K562 (cell line): Measurements from ENCODE around the gene B4GALT5. TPM values are rescaled to one million over a fixed set of nuclear protein-coding genes. Genes with fewer than 3 reads are reported as not detected.

Source experiments
- ATAC-seq: fragments of 200-7000 bp; cut with Tn5 transposase; 3 replicates; pipeline ENCODE4 v1.9.1; 2020; ENCODE audit warnings: moderate library complexity
- BruUV-seq: library from RNA; stranded (reverse); fragments of 400-500 nt; replicated peaks from 2 replicates; lab custom pipeline; 2021; lab: Mats Ljungman, UMichigan
- CTCF ChIA-PET: fragments of 300-600 bp; formaldehyde crosslinking; extraction: SDS; loops from one replicate; lab custom pipeline; 2021; ENCODE audit warnings: low intra/inter-chr PET ratio; lab: Yijun Ruan, JAX
- POLR2A ChIA-PET: fragments of 300-600, 350-650 bp; sonication (Branson Sonifier 250); formaldehyde crosslinking; extraction: SDS; loops from one replicate; lab custom pipeline; 2021; ENCODE audit warnings: antibody characterized with exemption, inconsistent platforms; lab: Yijun Ruan, JAX
- DNase-seq, 4 experiments: peaks; one replicate each; pipeline versions ENCODE4 v3.0.0 to v3.0.0-alpha.2; 2011 to 2018; ENCODE audit warnings: low spot score in 3 of 4, mixed read lengths in 3 of 4; ENCODE audit errors: extremely low read depth in 1 of 4
- FAIRE-seq: peaks from 2 replicates; lab custom pipeline; 2011; peaks lifted over from hg19 to GRCh38; lab: Jason Lieb, UNC
- H2AFZ ChIP-seq: 2 replicates; pipeline ENCODE4 v1.6.0; 2011; ENCODE audit warnings: low read depth, low read length, control low read depth, inconsistent platforms
- H3K27ac ChIP-seq: fragments of 200-600 bp; 3 replicates; pipeline ENCODE4 v1.8.0; 2011; ENCODE audit warnings: low read depth, mild to moderate bottlenecking, control low read depth, inconsistent platforms, low read length, moderate library complexity, mixed read lengths; ENCODE audit errors: extremely low read depth
- H3K27me3 ChIP-seq, 2 experiments: fragments of 300-600 bp in 1 of 2; 2 replicates in 1 of 2; 3 replicates in 1 of 2; pipeline versions ENCODE4 v1.6.0 to v1.8.0; 2011; ENCODE audit warnings: inconsistent platforms in 2 of 2, low read length in 2 of 2, mild to moderate bottlenecking in 1 of 2, mixed read lengths in 1 of 2, moderate library complexity in 1 of 2; ENCODE audit not compliant: control insufficient read depth in 2 of 2, insufficient read depth in 2 of 2
- H3K36me3 ChIP-seq: fragments of 300-600 bp; 3 replicates; pipeline ENCODE4 v1.8.0; 2011; ENCODE audit warnings: mild to moderate bottlenecking, low read length, inconsistent platforms; ENCODE audit not compliant: control insufficient read depth, insufficient read depth
- H3K4me1 ChIP-seq, 2 experiments: fragments of 200-600 bp in 1 of 2; replicated peaks in 1 of 2; 2 replicates in 1 of 2; 3 replicates in 1 of 2; pipeline versions ENCODE4 v1.5.1 to v1.8.0; 2011; ENCODE audit warnings: inconsistent platforms in 2 of 2, low read length in 2 of 2, mild to moderate bottlenecking in 1 of 2, mixed read lengths in 1 of 2, moderate library complexity in 1 of 2; ENCODE audit not compliant: control insufficient read depth in 2 of 2, insufficient read depth in 2 of 2
- H3K4me2 ChIP-seq: 2 replicates; pipeline ENCODE4 v1.6.1; 2011; ENCODE audit warnings: low read length, control low read depth, inconsistent platforms, mixed read lengths; ENCODE audit not compliant: insufficient read depth
- H3K4me3 ChIP-seq: fragments of 200-600 bp; sonication (generic), shearing (Covaris generic); 2 replicates; pipeline ENCODE4 v1.5.1; 2016; ENCODE audit warnings: control low read depth, inconsistent platforms
- H3K79me2 ChIP-seq: fragments of 200-600 bp; 3 replicates; pipeline ENCODE4 v1.8.0; 2011; ENCODE audit warnings: low read length, inconsistent platforms; ENCODE audit not compliant: control insufficient read depth, insufficient read depth
- H3K9ac ChIP-seq, 2 experiments: 2 replicates each; pipeline versions ENCODE4 v1.6.0 to v1.6.1; 2011; ENCODE audit warnings: low read depth in 2 of 2, low read length in 2 of 2, control low read depth in 1 of 2, inconsistent platforms in 1 of 2, mild to moderate bottlenecking in 1 of 2, mixed read lengths in 1 of 2; ENCODE audit not compliant: insufficient read depth in 1 of 2
- H3K9me1 ChIP-seq: one replicate; pipeline ENCODE4 v1.6.0; 2011; ENCODE audit warnings: inconsistent platforms, mild to moderate bottlenecking, low read length, moderate library complexity; ENCODE audit not compliant: control insufficient read depth, insufficient read depth
- H3K9me3 ChIP-seq: replicated peaks from 2 replicates; pipeline ENCODE4 v1.5.1; 2011; ENCODE audit warnings: low read depth, low read length, inconsistent platforms; ENCODE audit not compliant: control insufficient read depth, insufficient read depth
- H4K20me1 ChIP-seq: replicated peaks from 2 replicates; pipeline ENCODE4 v1.6.1; 2011; ENCODE audit warnings: low read length, inconsistent platforms, mixed read lengths; ENCODE audit not compliant: control insufficient read depth, insufficient read depth
- ADNP ChIP-seq: fragments of 200-800 bp; sonication (Bioruptor generic); IDR thresholded peaks from 2 replicates; pipeline ENCODE4 v1.6.1; 2016; ENCODE audit warnings: missing genetic modification characterization, missing compliant biosample characterization
- ARHGAP35 ChIP-seq: fragments of 450-650 bp; IDR thresholded peaks from 2 replicates; pipeline ENCODE4 v1.6.1; 2018; ENCODE audit not compliant: partially characterized antibody
- CEBPB ChIP-seq: fragments of 450-650 bp; IDR thresholded peaks from 2 replicates; pipeline ENCODE4 v1.6.1; 2016; ENCODE audit warnings: missing genetic modification characterization, missing compliant biosample characterization
- CEBPG ChIP-seq, 3 experiments: fragments of 200-800 bp in 1 of 3; sonication (Bioruptor generic) in 1 of 3; sonication (generic) in 1 of 3; formaldehyde crosslinking in 1 of 3; IDR thresholded peaks in 2 of 3; conservative IDR thresholded peaks in 1 of 3; 2 replicates each; pipeline versions ENCODE4 v1.6.1 to v1.8.0; 2016 to 2022; ENCODE audit warnings: missing compliant biosample characterization in 2 of 3, missing genetic modification characterization in 2 of 3, mild to moderate bottlenecking in 1 of 3, missing genetic modification reagents in 1 of 3
- DACH1 ChIP-seq: fragments of 450-650 bp; IDR thresholded peaks from 2 replicates; pipeline ENCODE4 v1.6.1; 2018; ENCODE audit not compliant: partially characterized antibody
- ZC3H8 ChIP-seq: fragments of 450-650 bp; IDR thresholded peaks from 2 replicates; pipeline ENCODE4 v1.6.1; 2017
- WGBS: fragments of 100-300 bp; shearing (Covaris generic); methylation state at CpG from one replicate; pipeline ENCODE4 v1.1.6; 2016; ENCODE audit warnings: low coverage, mixed read lengths; ENCODE audit not compliant: insufficient coverage; ENCODE audit errors: missing lambda C conversion rate; 5-methylcytosine and 5-hydroxymethylcytosine counted together
- in situ Hi-C: fragments of 300-500 bp; cut with MboI; formaldehyde crosslinking; loops from 4 replicates; pipeline ENCODE4 v1.15.0; 2018; ENCODE audit warnings: inconsistent platforms, mixed read lengths
- intact Hi-C: fragments of 100-400 bp; cut with micrococcal nuclease; formaldehyde crosslinking; loops from 2 replicates; pipeline ENCODE4 v1.14.2; 2022
- polyA plus RNA-seq, 8 experiments: library from polyadenylated mRNA; depleted of rRNA in 4 of 8; stranded (reverse) in 5 of 8; unstranded in 3 of 8; fragments of >200 nt; fragmentation: Nextera tagmentation in 2 of 8; fragmentation: Illumina TruSeq in 1 of 8; extraction: Ambion mirVana in 2 of 8; extraction: Trizol in 1 of 8; gene quantifications; 2 replicates each; pipeline versions ENCODE4 v1.2.1 to v1.2.3, GENCODE V29; 2011 to 2014; ENCODE audit warnings: inconsistent platforms in 1 of 8, missing spikeins in 1 of 8
- total RNA-seq, 7 experiments: library from RNA; depleted of rRNA in 6 of 7; stranded (reverse); fragments of >200 nt in 6 of 7; fragmentation: Illumina TruSeq in 2 of 7; extraction: Trizol in 2 of 7; gene quantifications; 2 replicates each; pipeline versions ENCODE4 v1.2.1 to v1.2.3, GENCODE V29; 2011 to 2021; ENCODE audit warnings: low replicate concordance in 1 of 7
- TF ChIP-seq, protein P1 (sequence below): IDR thresholded peaks from 2 replicates; pipeline ENCODE4 v1.6.1; 2011; ENCODE audit not compliant: insufficient read length; ENCODE audit errors: extremely low read depth

Gene B4GALT5
- total and polyA plus RNA-seq, 9 of the 15 experiments (the other 6 are each of a cell fraction or from before 2014, with no cell fraction given): 8.5 to 32.6 (median 23.4) TPM

DNA sequence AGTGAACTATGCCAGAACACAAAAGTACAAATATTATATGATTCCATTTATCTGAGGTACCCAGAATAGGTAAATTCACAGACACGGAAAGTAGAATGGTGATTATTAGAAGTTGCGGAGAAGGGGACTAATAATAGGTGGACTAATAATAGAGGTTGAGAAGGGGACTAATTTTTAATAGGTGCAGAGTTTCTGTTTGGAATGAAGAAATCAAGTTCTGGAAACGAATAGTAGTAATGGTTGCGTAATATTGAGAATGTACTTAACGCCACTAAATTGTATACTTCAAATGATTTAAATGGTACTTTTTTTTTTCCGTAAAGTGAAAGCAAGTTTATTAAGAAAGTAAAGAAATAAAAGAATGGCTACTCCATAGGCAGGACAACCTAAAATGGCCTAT lies 33.2 kb downstream of the B4GALT5 start:
- in situ Hi-C loops: no loop called here
- Histone ChIP-seq H3K27me3 (no peaks in the 10 kb centered on the region), H3K4me1 (peaks cover 13 to 54% of the 10 kb centered on the region in 2 experiments), H3K79me2 (peaks cover 95% of the 10 kb centered on the region), H3K36me3 (peaks cover 8% of the 10 kb centered on the region), H3K9me3 (no peaks in the 10 kb centered on the region), H3K9ac (no peak overlapping the region), H2AFZ (no peak overlapping the region)
- WGBS: 69% methylated on average over 6 of the region's 6 CpGs
- CTCF ChIA-PET: no interaction called here
- ATAC-seq: no peak
- intact Hi-C loops: no loop called here
- no peak for FAIRE-seq
- BruUV-seq: no TSS peak
- DNase-seq: no peak
- TF ChIP-seq ZC3H8: no peak
- peak; percentile 95 for TF ChIP-seq CEBPB (tag)
- peak; percentile 70 for TF ChIP-seq DACH1
- TF ChIP-seq CEBPG (CRISPR knock-in tag; IDR thresholded peaks at IDR 0.05): no peak
- TF ChIP-seq CEBPG (tag; conservative IDR thresholded peaks at IDR 0.05 in 1 of 2, IDR thresholded peaks at IDR 0.05 in 1 of 2): peak; percentile 80 to 95
- TF ChIP-seq, all 486 proteins: peak for 3
- H3K4me2 ChIP-seq: no peak overlapping the region
- no peaks in the 10 kb centered on the region for H3K9me1 ChIP-seq
- peaks cover 3% of the 10 kb centered on the region; the same call in 1 of the 2 replicates for H4K20me1 ChIP-seq
- H3K4me3 ChIP-seq: no peak overlapping the region
- POLR2A ChIA-PET: interaction anchor here (1.1 to 3.1 kb wide), 3 partner anchors 10 to 13 kb away, joined by 4 to 13 read pairs (median 13); no protein-coding TSS in a partner anchor
- no peak overlapping the region for H3K27ac ChIP-seq

DNA sequence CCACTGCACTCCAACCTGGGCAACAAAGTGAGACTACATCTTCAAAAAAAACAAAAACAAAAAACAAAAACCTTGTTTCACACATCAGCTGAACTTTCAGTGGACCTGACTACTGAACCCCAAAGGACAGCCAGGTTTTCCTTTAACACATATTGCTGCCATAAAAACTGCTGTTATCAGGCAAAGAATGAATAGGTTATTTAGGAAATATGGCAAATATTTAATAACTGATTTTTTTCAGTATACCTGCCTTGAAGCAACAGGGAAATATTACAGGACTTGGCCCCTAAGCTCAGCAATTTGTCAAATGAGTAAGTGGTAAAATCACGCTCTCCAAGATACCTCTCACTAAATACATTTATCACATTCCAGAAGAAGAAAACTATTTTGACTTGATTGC lies 34.0 kb downstream of the B4GALT5 start:
- Histone ChIP-seq H4K20me1 (peaks cover 3% of the 10 kb centered on the region; the same call in 1 of the 2 replicates), H3K36me3 (peaks cover 3% of the 10 kb centered on the region; the same call in 2 of the 3 replicates), H3K4me3 (no peak overlapping the region), H3K27ac (no peak overlapping the region), H3K79me2 (peaks cover 95% of the 10 kb centered on the region), H3K9me1 (no peaks in the 10 kb centered on the region), H3K9me3 (no peaks in the 10 kb centered on the region), H3K27me3 (no peaks in the 10 kb centered on the region), H3K9ac (no peak overlapping the region), H3K4me2 (no peak overlapping the region), H3K4me1 (peaks cover 13 to 55% of the 10 kb centered on the region in 2 experiments), H2AFZ (no peak overlapping the region)
- in situ Hi-C loops (no loop called here), intact Hi-C loops (no loop called here)
- FAIRE-seq: no peak
- ChIA-PET POLR2A (interaction anchor here (0.6 to 3.1 kb wide), 6 partner anchors 10 to 186 kb away, joined by 3 to 13 read pairs (median 4); no protein-coding TSS in a partner anchor), CTCF (interaction anchor here (0.6 kb wide), 1 partner anchor 210 kb away, joined by 3 read pairs; no protein-coding TSS in a partner anchor)
- DNase-seq: no peak
- no peak for ATAC-seq
- peak; percentile 72; the same call in 1 of the 2 replicates for TF ChIP-seq ADNP (tag)
- TF ChIP-seq, protein P1, sequence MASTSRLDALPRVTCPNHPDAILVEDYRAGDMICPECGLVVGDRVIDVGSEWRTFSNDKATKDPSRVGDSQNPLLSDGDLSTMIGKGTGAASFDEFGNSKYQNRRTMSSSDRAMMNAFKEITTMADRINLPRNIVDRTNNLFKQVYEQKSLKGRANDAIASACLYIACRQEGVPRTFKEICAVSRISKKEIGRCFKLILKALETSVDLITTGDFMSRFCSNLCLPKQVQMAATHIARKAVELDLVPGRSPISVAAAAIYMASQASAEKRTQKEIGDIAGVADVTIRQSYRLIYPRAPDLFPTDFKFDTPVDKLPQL: no peak
- TF ChIP-seq ARHGAP35: no peak
- WGBS: 80% methylated on average over 1 of the region's 1 CpG
- BruUV-seq: no TSS peak
